ENCODE data around the gene RELB. TPM values are rescaled to one million over a fixed set of nuclear protein-coding genes. Genes with fewer than 3 reads are reported as not detected.
A peak's percentile ranks its signal among the peaks of the same experiment; 100 is the strongest.

RELB gene, protein sequence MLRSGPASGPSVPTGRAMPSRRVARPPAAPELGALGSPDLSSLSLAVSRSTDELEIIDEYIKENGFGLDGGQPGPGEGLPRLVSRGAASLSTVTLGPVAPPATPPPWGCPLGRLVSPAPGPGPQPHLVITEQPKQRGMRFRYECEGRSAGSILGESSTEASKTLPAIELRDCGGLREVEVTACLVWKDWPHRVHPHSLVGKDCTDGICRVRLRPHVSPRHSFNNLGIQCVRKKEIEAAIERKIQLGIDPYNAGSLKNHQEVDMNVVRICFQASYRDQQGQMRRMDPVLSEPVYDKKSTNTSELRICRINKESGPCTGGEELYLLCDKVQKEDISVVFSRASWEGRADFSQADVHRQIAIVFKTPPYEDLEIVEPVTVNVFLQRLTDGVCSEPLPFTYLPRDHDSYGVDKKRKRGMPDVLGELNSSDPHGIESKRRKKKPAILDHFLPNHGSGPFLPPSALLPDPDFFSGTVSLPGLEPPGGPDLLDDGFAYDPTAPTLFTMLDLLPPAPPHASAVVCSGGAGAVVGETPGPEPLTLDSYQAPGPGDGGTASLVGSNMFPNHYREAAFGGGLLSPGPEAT
- total RNA-seq (10.5 and 13.2 TPM in 2 replicates), polyA plus RNA-seq (14.4 and 19.8 TPM in 2 replicates), polyA minus RNA-seq (10.4 and 11.3 TPM in 2 replicates), Bru-seq, nascent RNA (percentile 40 among the genes with signal in this experiment), BruChase-seq, experiment 1, labeled RNA remaining after a 6-hour chase (percentile 34 among the genes with signal in this experiment), BruChase-seq, experiment 2, labeled RNA remaining after a 2-hour chase (percentile 40 among the genes with signal in this experiment)
- 9.5 and 17.5 TPM in 2 replicates for polyA plus RNA-seq (2011; cell fraction: cytosol; rRNA removed)
- polyA plus RNA-seq (2011; cell fraction: nucleus; rRNA removed): 9.4 and 13.6 TPM in 2 replicates
- polyA plus RNA-seq (2012): 6.7 and 18.4 TPM in 2 replicates
- 8.4 TPM for polyA minus RNA-seq (2011; cell fraction: cytosol; rRNA and poly(A)+ RNA removed)
- polyA minus RNA-seq (2011; cell fraction: nucleus; rRNA and poly(A)+ RNA removed): 6.2 and 13.4 TPM in 2 replicates
- long read RNA-seq, transcript RELB-202 (11 exons, 2,219 nt): major isoform, 7 of 11 reads
- long read RNA-seq, partial matches to known transcripts: 2 of 11 reads
- long read RNA-seq, other reads (novel, unspliced or antisense): 2 of 11 reads

DNA sequence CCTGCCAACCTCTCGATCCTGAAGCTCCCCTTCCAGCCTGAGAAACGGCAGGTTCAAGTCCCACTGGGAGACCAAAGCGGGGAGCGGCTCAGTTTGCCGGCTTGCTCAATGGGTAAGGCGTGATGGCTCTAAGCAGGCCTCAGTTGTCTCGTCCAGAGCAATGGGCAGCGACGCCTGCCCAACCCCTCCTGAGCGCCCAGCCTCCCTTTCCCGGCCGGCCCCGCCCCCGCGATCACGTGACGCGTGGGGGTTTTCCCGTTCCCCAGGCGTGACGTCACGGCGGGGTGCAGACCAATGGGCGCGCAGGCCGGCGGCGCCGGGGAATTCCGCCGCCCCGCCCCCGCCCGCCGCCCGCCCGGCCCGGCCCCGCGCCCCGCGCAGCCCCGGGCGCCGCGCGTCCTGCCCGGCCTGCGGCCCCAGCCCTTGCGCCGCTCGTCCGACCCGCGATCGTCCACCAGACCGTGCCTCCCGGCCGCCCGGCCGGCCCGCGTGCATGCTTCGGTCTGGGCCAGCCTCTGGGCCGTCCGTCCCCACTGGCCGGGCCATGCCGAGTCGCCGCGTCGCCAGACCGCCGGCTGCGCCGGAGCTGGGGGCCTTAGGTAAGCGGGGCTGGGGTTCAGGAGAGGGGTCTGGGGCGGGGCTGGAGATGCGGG is at the start of gene RELB:
Gene RELB, plus strand, starts transcription at position 378 of the 653 bp plus-strand sequence. Its CDS starts 116 bp downstream, at position 494.
- CTCF ChIA-PET: interaction anchor here (1.0 to 2.9 kb wide), 2 partner anchors 12 to 58 kb away, joined by 4 to 14 read pairs; no protein-coding TSS in a partner anchor
- FAIRE-seq: peak; percentile 57
- no TSS peak for BruUV-seq (replicated peaks)

More for the DNA sequence above, at the start of gene RELB:
- peak; percentile 85 for DNase-seq (ENCODE audit: low read depth, low spot score)
- H3K9ac ChIP-seq (replicated peaks; ENCODE audit: extremely low read depth, insufficient read depth, low read length): peak within 1 kb of the TSS; percentile 97
- H3K27ac ChIP-seq (ENCODE audit: insufficient read depth, low read depth, low read length): peak within 1 kb of the TSS; percentile 96
- peaks cover 0 to 2% of the 10 kb centered on the region in 2 experiments for H3K36me3 ChIP-seq (ENCODE audit: control insufficient read depth in 2 of 2, extremely low read depth in 1 of 2, insufficient read depth in 2 of 2, low read length in 2 of 2)
- intact Hi-C loops (cut with micrococcal nuclease): no loop called here
- peaks cover 8% of the 10 kb centered on the region for H3K4me1 ChIP-seq (ENCODE audit: control insufficient read depth, extremely low read depth, insufficient read depth, low read length)
- POLR2A ChIA-PET: interaction anchor here (0.6 to 1.2 kb wide), 3 partner anchors 12 to 34 kb away, joined by 3 to 5 read pairs (median 4); no protein-coding TSS in a partner anchor
- H3K27me3 ChIP-seq (ENCODE audit: control insufficient read depth in 2 of 2, insufficient read depth in 2 of 2, low read length in 2 of 2): no peaks in the 10 kb centered on the region
- H3K9me1 ChIP-seq (replicated peaks; ENCODE audit: control insufficient read depth, extremely low read depth, insufficient read depth, low read length): no peaks in the 10 kb centered on the region
- dilution Hi-C loops (cut with MboI; ENCODE audit: extremely low pct_ligation_motif_present, low sequenced_read_pairs): no loop called here
- peak within 1 kb of the TSS; percentile 84 for H2AFZ ChIP-seq (ENCODE audit: low read depth, low read length)
- TF ChIP-seq MYC (IDR thresholded peaks at IDR 0.05; ENCODE audit: low read depth, low read length) (no peak), GATA2 (IDR thresholded peaks at IDR 0.05; ENCODE audit: insufficient read depth, insufficient read length, low read depth, low read length) (no peak), POLR2A (IDR thresholded peaks at IDR 0.05; ENCODE audit: low read depth, low read length) (no peak), JUN (IDR thresholded peaks at IDR 0.05; ENCODE audit: borderline replicate concordance, insufficient read depth, insufficient read length, low read depth) (no peak), FOS (IDR thresholded peaks at IDR 0.05; ENCODE audit: borderline replicate concordance, insufficient read depth, low read length) (no peak), POLR2AphosphoS5 (IDR thresholded peaks at IDR 0.05; ENCODE audit: insufficient read depth, low read depth, low read length) (peak; percentile 41)
- TF ChIP-seq, protein P1, sequence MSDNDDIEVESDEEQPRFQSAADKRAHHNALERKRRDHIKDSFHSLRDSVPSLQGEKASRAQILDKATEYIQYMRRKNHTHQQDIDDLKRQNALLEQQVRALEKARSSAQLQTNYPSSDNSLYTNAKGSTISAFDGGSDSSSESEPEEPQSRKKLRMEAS (IDR thresholded peaks at IDR 0.05; ENCODE audit: insufficient read depth, insufficient read length): peak; percentile 68
- TF ChIP-seq, protein P2, sequence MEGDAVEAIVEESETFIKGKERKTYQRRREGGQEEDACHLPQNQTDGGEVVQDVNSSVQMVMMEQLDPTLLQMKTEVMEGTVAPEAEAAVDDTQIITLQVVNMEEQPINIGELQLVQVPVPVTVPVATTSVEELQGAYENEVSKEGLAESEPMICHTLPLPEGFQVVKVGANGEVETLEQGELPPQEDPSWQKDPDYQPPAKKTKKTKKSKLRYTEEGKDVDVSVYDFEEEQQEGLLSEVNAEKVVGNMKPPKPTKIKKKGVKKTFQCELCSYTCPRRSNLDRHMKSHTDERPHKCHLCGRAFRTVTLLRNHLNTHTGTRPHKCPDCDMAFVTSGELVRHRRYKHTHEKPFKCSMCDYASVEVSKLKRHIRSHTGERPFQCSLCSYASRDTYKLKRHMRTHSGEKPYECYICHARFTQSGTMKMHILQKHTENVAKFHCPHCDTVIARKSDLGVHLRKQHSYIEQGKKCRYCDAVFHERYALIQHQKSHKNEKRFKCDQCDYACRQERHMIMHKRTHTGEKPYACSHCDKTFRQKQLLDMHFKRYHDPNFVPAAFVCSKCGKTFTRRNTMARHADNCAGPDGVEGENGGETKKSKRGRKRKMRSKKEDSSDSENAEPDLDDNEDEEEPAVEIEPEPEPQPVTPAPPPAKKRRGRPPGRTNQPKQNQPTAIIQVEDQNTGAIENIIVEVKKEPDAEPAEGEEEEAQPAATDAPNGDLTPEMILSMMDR (IDR thresholded peaks at IDR 0.05; ENCODE audit: extremely low read depth in 1 of 2, insufficient read depth in 1 of 2, low read depth in 1 of 2, low read length in 2 of 2): no peak
- H3K9me3 ChIP-seq (replicated peaks; ENCODE audit: control insufficient read depth, insufficient read depth, low read length): no peaks in the 10 kb centered on the region
- no peaks in the 10 kb centered on the region for H4K20me1 ChIP-seq (replicated peaks; ENCODE audit: control insufficient read depth, extremely low read depth, insufficient read depth, low read length)
- H3K4me3 ChIP-seq (replicated peaks in 1 of 3; ENCODE audit: insufficient read depth in 1 of 3, low read depth in 1 of 3, low read length in 3 of 3): peak within 1 kb of the TSS; percentile 60 to 80 (median 68)
- H3K79me2 ChIP-seq (ENCODE audit: control insufficient read depth, insufficient read depth, low read length): no peaks in the 10 kb centered on the region
- H3K4me2 ChIP-seq (ENCODE audit: insufficient read depth, low read length): peak within 1 kb of the TSS; percentile 65
